GM19238 (cell line): ENCODE results near the gene ZNF28.
"Not testable (repeated sequence)": the region's sequence is repeated elsewhere in the genome, so short reads cannot be mapped to it uniquely, and the experiment has no call there.

Experiments used
- DNase-seq: peaks from one replicate; pipeline ENCODE4 v3.0.0; 2011; ENCODE audit warnings: low spot score; ENCODE audit not compliant: insufficient read length

The ZNF28 gene

GRCh38 chr19:52782864-52783263 lies 38.6 kb downstream of the ZNF28 start:
- not testable (repeated sequence) for DNase-seq

- no peak for DNase-seq
Measured at GRCh38 chr19:52778811-52779210, 42.6 kb downstream of the ZNF28 start.

- not testable (repeated sequence) for DNase-seq
Measured at GRCh38 chr19:52756447-52756846, 65.0 kb downstream of the ZNF28 start.

GRCh38 chr19:52749780-52750179 lies 71.7 kb downstream of the ZNF28 start:
- no peak for DNase-seq

- no peak for DNase-seq
Measured at GRCh38 chr19:52748336-52748950, 73.0 kb downstream of the ZNF28 start.
